ENCODE measurements around the gene ATP2A1.

DNA sequence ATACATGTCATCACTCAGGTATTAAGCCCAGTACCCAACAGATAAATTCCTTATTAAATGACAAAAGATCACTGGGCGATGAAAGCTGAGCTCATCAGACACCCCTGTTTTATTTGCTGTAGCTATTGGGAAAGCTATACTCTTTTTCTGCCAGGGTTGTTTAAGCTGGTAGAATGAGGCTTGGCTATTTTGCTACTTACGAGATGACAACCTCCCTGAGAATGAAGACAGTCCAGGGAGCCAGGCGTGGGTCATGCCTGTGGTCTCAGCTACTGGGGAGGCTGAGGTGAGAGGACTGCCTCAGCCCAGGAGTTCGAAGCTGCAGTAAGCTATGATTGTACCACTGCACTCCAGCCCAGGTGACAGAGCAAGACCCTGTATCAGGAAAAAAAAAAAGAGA is 19.0 kb upstream of the ATP2A1 start:
- TF ChIP-seq CTCF (IDR thresholded peaks at IDR 0.05; ENCODE audit: low read length) = no peak
- no peak for TF ChIP-seq EZH2 (optimal IDR thresholded peaks at IDR 0.05; ENCODE audit: low read depth, low read length)
- no peak for TF ChIP-seq EZH2phosphoT487 (IDR thresholded peaks at IDR 0.05; ENCODE audit: low read length)

All from MM.1S (cell line).